Upper lobe of left lung (tissue), 6 donors: ENCODE measurements around the gene ZNF777. TPM values are rescaled to one million over a fixed set of nuclear protein-coding genes. Genes with fewer than 3 reads are reported as not detected.

Experiments
- ATAC-seq, 2 donors: fragments of 200-7000 bp; cut with Tn5 transposase; one replicate each; pipeline ENCODE4 v1.9.1; 2022; ENCODE audit warnings: mild to moderate bottlenecking in 2 of 2, moderate library complexity in 2 of 2; ENCODE audit not compliant: low FRiP score in 2 of 2
- DNase-seq, 2 donors: peaks; one replicate each; pipeline ENCODE4 v3.0.0-alpha.2; 2019 to 2020
- H3K27ac ChIP-seq, 4 donors: fragments of 200-600 bp; sonication (generic); one replicate each; pipeline ENCODE4 v1.5.1; 2016 to 2019
- H3K27me3 ChIP-seq, 4 donors: fragments of 200-600 bp; sonication (generic); one replicate each; pipeline ENCODE4 v1.5.1; 2017 to 2019
- H3K36me3 ChIP-seq, 4 donors: fragments of 200-600 bp; sonication (generic); one replicate each; pipeline ENCODE4 v1.5.1; 2016 to 2019
- H3K4me1 ChIP-seq, 4 donors: fragments of 200-600 bp; sonication (generic); one replicate each; pipeline ENCODE4 v1.5.1; 2018 to 2019
- H3K4me3 ChIP-seq, 4 donors: fragments of 200-600 bp; sonication (generic); one replicate each; pipeline ENCODE4 v1.5.1; 2017 to 2019; ENCODE audit warnings: mild to moderate bottlenecking in 2 of 4, moderate library complexity in 1 of 4
- H3K9me3 ChIP-seq, 4 donors: fragments of 200-600 bp; sonication (generic); one replicate each; pipeline ENCODE4 v1.5.1; 2018 to 2019
- EP300 ChIP-seq, 4 donors: sonication (generic); formaldehyde crosslinking; IDR thresholded peaks; one replicate each; pipeline ENCODE4 v1.5.1; 2017; ENCODE audit warnings: antibody characterized with exemption in 4 of 4, control low read depth in 2 of 4
- POLR2A ChIP-seq, 4 donors: fragments of 450-650 bp; IDR thresholded peaks; one replicate each; pipeline ENCODE4 v1.5.1; 2016 to 2017; ENCODE audit warnings: antibody characterized with exemption in 4 of 4, mild to moderate bottlenecking in 2 of 4
- POLR2AphosphoS5 ChIP-seq, 2 donors: sonication (generic); formaldehyde crosslinking; IDR thresholded peaks; one replicate each; pipeline ENCODE4 v1.5.1; 2017; ENCODE audit warnings: antibody characterized with exemption in 2 of 2
- WGBS, 2 donors: methylation state at CpG; one replicate each; pipeline ENCODE4 v1.1.5; 2017 to 2018; 5-methylcytosine and 5-hydroxymethylcytosine counted together
- total RNA-seq, 6 donors: library from RNA; depleted of rRNA in 4 of 6; stranded (reverse); fragments of >200 nt in 4 of 6; gene quantifications; one replicate each; pipeline versions ENCODE4 v1.1.0 to v1.2.1, GENCODE V29; 2016 to 2021
- TF ChIP-seq, protein P1 (sequence below), 6 experiments: fragments of 450-650 bp in 4 of 6; fragments of 200-600 bp in 2 of 6; sonication (generic) in 2 of 6; IDR thresholded peaks; one replicate each; pipeline ENCODE4 v1.5.1; 2016 to 2019; ENCODE audit warnings: antibody characterized with exemption in 6 of 6
- donor health status: DM: no; HTN: no; CAD: no; lungs with moderate emphysema.
- donor health status: DM: no; HTN: yes; CAD: no; lungs with severe emphysema.

Gene ZNF777
- total RNA-seq, 6 donors from 2014 or later, result 9.3 to 16.0 (median 10.8) TPM

DNA sequence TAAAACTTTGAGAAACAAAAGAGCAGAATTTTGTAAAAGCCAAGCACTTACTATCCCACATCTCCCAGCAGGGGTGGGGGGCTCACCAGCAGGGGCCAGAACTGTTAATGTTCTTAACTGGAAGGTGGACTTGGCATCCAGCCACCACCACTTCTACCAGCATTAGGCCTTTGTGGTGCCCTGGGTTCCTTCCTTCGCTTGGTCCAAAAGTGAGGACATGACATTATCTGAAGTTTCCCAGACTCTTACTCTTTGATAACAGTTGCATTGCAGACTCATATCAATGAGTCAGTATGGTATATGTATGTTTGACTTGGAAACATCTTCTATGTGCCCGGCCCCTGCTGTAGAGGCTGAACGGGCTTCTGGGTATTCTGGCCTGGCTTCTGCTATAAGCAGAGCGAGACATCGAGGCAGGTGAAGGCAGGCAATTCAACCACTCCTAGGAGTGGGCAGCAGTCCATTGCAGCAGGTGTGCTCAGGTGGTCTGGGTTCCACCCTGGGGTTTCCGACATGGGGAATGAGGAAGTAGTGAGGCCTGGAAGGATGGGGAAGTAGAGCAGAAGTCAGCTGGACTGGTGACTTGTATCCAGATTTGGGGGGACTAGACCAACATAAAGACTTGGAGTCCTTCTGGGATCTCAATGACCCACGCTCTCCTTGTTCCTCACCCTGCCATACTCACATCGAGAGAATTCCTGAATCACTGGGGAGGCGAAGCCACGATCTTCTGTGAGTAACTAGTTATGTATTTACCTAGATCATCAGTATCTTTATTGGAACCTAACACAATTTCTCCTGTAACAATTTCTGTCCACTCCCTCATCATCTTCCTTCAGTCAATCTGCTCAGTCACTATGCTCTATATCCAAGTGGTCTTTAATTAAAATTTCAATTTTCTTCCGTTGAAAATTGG is 4.1 kb downstream of the ZNF777 start:
- H3K27me3 ChIP-seq, result no peaks in the 10 kb centered on the region
- H3K9me3 ChIP-seq, result no peaks in the 10 kb centered on the region
- DNase-seq (no peak), ATAC-seq (no peak)
- 90 to 92% methylated on average over 11 of the region's 11 CpGs for WGBS, 2 donors
- H3K4me1 ChIP-seq, result peaks cover 13 to 32% (median 19%) of the 10 kb centered on the region in 4 donors
- peaks cover 9 to 43% (median 27%) of the 10 kb centered on the region in 4 donors for H3K36me3 ChIP-seq
- no peak overlapping the region for H3K4me3 ChIP-seq
- H3K27ac ChIP-seq, result no peak overlapping the region
- TF ChIP-seq POLR2A (IDR thresholded peaks at IDR 0.05) (no peak), EP300 (IDR thresholded peaks at IDR 0.05) (no peak), POLR2AphosphoS5 (IDR thresholded peaks at IDR 0.05) (no peak)
- TF ChIP-seq, protein P1, sequence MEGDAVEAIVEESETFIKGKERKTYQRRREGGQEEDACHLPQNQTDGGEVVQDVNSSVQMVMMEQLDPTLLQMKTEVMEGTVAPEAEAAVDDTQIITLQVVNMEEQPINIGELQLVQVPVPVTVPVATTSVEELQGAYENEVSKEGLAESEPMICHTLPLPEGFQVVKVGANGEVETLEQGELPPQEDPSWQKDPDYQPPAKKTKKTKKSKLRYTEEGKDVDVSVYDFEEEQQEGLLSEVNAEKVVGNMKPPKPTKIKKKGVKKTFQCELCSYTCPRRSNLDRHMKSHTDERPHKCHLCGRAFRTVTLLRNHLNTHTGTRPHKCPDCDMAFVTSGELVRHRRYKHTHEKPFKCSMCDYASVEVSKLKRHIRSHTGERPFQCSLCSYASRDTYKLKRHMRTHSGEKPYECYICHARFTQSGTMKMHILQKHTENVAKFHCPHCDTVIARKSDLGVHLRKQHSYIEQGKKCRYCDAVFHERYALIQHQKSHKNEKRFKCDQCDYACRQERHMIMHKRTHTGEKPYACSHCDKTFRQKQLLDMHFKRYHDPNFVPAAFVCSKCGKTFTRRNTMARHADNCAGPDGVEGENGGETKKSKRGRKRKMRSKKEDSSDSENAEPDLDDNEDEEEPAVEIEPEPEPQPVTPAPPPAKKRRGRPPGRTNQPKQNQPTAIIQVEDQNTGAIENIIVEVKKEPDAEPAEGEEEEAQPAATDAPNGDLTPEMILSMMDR (IDR thresholded peaks at IDR 0.05), result no peak

DNA sequence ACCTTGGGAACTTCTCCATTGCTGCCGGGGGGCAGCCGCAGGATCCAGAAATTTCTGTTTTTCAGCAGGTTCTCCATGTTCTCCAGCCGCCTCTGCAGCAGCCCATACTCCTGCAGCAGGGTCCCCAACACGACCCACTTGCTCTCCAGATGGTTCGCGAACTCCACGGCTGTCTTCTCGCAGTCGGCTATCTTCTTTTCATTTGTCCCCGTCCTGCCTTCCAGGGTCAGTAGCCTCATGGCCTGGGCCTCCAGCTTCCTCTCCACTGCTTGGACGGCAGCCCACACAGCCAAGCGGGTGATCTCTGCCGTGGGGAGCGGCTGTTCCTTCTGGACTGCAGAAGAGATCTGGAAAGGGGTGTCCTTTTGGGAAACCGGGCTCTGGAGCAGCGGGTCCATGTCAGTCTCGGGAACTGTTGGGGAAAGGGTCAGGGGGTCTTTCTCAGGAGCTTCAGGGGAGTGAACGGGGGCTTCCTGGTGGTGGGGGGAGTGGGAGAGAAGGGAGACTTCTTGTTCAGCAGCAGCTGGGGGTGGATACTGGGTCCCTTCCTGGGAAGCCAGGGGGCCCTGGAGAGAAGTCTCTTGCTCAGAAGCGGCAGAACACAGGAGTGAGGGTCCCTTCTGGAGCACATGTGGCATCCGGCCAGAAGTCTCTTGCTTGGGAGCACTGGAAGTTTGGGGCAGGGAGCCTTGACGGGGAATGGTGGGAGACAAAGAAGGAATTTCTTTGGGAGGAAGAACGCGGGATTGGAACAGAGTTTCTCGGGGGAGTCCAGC is 5.5 kb downstream of the ZNF777 start:
- H3K27ac ChIP-seq, result no peak overlapping the region
- TF ChIP-seq, protein P1 (IDR thresholded peaks at IDR 0.05), result no peak
- TF ChIP-seq EP300 (IDR thresholded peaks at IDR 0.05), result no peak
- TF ChIP-seq POLR2AphosphoS5 (IDR thresholded peaks at IDR 0.05), result no peak
- no peak for TF ChIP-seq POLR2A (IDR thresholded peaks at IDR 0.05)
- peaks cover 13 to 56% (median 38%) of the 10 kb centered on the region in 4 donors for H3K36me3 ChIP-seq
- ATAC-seq, result no peak
- DNase-seq, result no peak
- H3K27me3 ChIP-seq, result no peaks in the 10 kb centered on the region
- no peaks in the 10 kb centered on the region for H3K9me3 ChIP-seq
- WGBS, 2 donors, result 91 to 92% methylated on average over 24 of the region's 24 CpGs
- H3K4me1 ChIP-seq, result peaks cover 13 to 24% (median 14%) of the 10 kb centered on the region in 4 donors
- no peak overlapping the region for H3K4me3 ChIP-seq

DNA sequence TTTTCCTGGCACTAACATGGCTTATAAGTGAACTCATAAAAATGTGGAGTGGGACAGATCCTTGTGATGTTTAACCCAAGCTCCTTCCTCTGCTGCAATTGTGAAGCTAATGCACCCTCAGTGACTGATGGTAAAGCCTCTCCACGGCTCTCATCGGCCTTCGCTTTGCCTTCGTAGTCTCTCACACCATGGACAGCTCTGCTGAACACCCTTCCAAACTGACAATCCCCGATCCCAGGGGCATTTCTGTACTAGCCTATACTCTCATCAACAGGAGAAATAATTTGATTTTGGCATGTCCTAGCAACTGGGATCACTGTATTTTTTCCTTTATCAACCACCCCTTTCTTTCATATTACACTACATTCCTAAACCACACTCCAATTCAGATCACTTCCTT is 6.1 kb downstream of the ZNF777 start:
- DNase-seq (no peak), ATAC-seq (no peak)
- 95 to 96% methylated on average over 5 of the region's 5 CpGs for WGBS, 2 donors
- Histone ChIP-seq H3K9me3 (no peaks in the 10 kb centered on the region), H3K27me3 (no peaks in the 10 kb centered on the region), H3K27ac (no peak overlapping the region), H3K4me3 (no peak overlapping the region), H3K4me1 (peaks cover 13 to 24% (median 14%) of the 10 kb centered on the region in 4 donors), H3K36me3 (peaks cover 19 to 62% (median 44%) of the 10 kb centered on the region in 4 donors)
- TF ChIP-seq POLR2A (IDR thresholded peaks at IDR 0.05) (no peak), EP300 (IDR thresholded peaks at IDR 0.05) (no peak), POLR2AphosphoS5 (IDR thresholded peaks at IDR 0.05) (no peak)
- TF ChIP-seq, protein P1 (IDR thresholded peaks at IDR 0.05), result no peak

DNA sequence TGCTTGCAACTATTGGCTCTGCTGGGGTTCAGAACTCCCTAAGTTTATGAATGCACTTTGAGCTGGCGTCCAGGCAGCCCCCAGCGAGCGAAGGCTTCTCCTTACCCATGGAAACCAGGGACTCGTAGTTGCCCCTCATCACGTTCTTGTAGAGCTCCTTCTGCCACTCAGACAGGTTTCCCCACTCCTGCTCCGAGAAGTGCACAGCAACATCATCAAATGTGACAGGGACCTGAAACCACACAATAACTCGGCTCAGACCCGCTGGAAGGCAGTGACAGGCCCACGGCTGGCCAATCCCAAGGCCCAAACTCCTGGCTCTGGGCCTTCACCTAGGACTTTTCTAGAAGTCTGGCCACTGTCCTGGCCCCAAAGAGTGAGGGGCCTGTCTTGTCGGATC is 6.9 kb downstream of the ZNF777 start:
- Histone ChIP-seq H3K9me3 (no peaks in the 10 kb centered on the region), H3K27me3 (no peaks in the 10 kb centered on the region), H3K36me3 (peaks cover 24 to 70% (median 51%) of the 10 kb centered on the region in 4 donors), H3K4me1 (peaks cover 7 to 16% (median 7%) of the 10 kb centered on the region in 4 donors), H3K27ac (no peak overlapping the region), H3K4me3 (no peak overlapping the region)
- ATAC-seq, result no peak
- TF ChIP-seq POLR2A (IDR thresholded peaks at IDR 0.05), result no peak
- TF ChIP-seq, protein P1 (IDR thresholded peaks at IDR 0.05), result no peak
- TF ChIP-seq POLR2AphosphoS5 (IDR thresholded peaks at IDR 0.05), result no peak
- TF ChIP-seq EP300 (IDR thresholded peaks at IDR 0.05), result no peak
- DNase-seq, result no peak
- WGBS, 2 donors, result 96 to 98% methylated on average over 8 to 9 of the region's 10 CpGs
